NCI-H2196 (cell line): Measurements from ENCODE around the gene NCBP3.
"Not testable (repeated sequence)": the region's sequence is repeated elsewhere in the genome, so short reads cannot be mapped to it uniquely, and the experiment has no call there.

Source experiments
- DNase-seq: peaks from one replicate; lab custom pipeline; 2025; ENCODE audit not compliant: unreplicated experiment; lab: John Stamatoyannopoulos, UW

The NCBP3 gene

DNA sequence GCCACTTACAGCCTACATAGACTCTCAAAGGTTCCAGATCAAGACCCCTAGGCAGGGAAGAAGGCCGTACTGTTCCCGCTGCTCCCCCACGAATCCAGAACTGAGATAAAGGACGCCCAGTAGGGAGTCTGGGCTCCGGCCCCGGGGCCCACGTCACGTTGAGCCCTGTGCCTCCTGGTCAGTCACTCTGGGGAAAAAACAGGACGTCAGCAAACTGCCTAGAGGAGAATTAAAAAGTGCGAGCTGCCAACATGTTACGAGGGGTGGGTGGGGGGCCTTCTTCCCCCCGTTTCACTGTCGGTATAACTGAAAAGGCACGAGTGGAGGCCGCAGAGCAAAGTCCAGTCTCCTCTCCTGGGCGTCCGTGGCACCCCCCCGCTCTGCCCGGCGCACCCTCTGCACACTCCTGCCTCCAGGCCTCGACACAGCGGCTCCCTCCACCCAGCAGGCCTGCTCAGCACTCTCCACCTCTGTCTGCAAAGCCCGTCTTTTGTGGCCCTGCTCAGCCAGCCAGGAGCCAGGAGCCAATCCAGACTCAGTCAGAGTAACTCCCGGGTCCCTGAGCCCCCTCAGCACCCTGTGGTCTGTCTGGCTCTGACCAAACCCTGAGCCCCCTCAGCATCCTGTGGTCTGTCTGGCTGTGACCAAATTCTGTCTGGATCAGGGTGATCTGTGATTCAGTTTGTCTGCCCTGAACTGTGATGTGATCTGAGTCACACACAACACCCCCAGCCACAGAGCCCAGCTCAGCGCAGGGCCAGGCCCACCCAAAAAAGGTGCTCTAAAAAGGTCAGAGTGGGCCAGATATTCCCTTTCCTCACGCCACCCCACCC lies 51.3 kb downstream of the NCBP3 start:
- DNase-seq = no peak

DNA sequence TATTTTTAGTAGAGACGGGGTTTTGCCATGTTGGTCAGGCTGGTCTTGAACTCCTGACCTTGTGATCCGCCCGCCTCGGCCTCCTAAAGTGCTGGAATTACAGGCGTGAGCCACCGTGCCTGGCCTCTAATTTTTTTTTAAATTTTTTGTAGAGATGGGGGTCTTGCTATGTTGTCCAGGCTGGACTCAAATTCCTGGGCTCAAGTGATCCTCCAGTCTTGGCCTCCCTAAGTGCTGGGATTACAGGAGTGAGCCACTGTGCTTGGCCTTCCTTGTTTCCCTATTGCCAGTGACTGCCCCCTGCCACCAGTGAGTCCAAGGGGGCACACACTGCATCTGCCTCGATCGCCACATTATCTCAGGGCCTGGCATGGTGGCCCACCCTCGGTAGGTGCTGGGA lies 51.9 kb downstream of the NCBP3 start:
- DNase-seq = not testable (repeated sequence)

DNA sequence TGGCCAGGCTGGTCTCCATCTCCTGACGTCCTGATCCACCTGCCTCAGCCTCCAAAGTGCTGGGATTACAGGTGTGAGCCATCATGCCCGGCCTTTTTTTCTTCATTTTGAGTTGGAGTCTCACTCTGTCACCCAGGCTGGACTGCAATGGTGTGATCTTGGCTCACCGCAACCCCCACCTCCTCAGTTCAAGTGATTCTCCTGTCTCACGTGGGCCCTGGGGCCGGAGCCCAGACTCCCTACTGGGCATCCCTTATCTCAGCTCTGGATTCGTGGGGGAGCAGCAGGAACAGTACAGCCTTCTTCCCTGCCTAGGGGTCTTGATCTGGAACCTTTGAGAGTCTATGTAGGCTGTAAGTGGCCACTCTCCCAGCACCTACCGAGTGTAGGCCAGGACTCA lies 52.8 kb downstream of the NCBP3 start:
- not testable (repeated sequence) for DNase-seq

DNA sequence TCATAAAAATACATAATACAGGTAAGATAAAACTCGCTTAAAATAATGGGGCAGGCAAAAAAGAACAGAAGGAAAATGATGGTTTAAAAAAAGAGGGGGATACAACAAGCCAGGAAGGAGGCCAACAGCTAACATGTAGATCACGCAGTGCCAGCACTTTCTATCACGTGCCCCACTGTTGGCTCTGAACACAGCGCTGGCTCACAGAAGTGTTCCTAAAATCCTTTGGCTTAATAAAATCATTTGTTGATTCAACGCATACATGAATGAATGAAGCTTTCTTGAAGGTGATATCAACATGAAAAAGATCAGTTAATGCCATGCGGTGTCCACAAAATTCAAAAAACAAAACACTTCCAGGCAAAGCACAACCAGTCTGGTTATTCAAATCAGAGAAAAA lies 53.6 kb downstream of the NCBP3 start:
- DNase-seq = no peak

DNA sequence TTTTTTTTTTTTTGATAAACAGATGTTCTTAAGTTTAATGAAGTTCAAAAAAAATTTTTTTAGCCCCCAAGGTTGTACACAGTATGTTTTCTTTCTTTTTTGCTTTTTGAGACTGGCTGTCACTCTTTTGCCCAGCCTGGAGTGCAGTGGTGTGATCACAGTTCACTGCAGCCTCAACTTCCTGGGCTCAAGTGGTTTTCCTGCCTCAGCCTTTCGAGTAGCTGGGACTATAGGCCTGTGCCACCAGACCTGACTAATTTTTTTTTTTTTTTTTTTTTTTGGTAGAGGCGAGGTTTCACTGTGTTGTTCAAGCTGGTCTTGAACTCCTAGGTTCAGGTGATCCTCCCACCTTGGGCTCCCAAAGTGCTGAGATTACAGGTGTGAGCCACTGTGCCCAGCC lies 57.8 kb downstream of the NCBP3 start:
- no peak for DNase-seq

DNA sequence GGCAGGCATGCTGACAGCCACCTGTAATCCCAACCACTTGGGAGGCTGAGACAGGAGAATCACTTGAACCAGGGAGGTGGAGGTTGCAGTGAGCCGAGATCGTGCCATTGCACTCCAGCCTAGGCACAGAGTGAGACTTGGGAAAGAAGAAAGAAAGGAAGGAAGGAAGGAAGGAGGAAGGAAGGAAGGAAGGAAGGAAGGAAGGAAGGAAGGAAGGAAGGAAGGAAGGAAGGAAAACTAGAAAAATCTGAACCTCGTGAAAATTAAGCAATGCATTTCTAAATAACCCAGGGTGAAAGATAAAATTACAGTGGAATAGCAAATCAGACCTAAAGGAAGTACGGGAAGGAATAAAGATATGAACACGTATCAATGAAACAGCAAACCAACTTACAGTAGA lies 60.7 kb downstream of the NCBP3 start:
- not testable (repeated sequence) for DNase-seq

DNA sequence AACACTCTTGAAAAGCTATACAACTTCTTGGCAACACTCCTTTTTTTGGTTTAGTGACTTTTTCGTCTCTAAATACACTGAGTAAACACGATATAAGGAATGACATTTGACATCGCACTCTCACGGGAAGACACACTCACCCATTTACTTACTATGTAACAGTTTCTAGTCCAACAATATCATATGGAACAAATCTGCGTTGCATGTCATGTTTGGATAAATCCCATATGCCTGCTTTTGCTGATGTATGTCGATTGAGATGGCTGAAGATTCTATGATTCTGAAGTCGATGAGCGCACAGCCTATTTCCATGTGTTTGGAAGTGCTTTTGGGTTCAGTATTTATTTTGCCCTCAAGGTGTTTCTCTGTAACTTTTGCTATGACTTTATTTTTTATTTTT lies 63.3 kb downstream of the NCBP3 start:
- no peak for DNase-seq

DNA sequence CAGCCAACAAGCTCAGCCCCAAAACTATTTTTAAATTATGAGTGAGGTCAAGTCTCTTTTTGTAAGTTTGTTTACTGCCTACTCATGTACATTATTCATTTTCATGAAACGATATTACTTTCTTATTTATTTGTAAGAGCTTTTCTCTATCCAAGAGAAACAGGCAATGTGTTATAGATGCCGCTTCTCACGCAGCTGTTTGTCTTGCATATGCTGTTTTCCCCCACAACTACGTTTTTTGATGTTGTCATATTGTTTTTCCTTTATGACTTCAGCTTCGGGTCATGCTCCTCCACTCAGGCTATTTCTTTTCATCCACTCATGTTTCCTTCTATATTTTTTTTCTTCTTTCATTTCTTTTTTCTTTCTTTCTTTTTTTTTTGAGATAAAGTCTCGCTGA lies 65.1 kb downstream of the NCBP3 start:
- no peak for DNase-seq

DNA sequence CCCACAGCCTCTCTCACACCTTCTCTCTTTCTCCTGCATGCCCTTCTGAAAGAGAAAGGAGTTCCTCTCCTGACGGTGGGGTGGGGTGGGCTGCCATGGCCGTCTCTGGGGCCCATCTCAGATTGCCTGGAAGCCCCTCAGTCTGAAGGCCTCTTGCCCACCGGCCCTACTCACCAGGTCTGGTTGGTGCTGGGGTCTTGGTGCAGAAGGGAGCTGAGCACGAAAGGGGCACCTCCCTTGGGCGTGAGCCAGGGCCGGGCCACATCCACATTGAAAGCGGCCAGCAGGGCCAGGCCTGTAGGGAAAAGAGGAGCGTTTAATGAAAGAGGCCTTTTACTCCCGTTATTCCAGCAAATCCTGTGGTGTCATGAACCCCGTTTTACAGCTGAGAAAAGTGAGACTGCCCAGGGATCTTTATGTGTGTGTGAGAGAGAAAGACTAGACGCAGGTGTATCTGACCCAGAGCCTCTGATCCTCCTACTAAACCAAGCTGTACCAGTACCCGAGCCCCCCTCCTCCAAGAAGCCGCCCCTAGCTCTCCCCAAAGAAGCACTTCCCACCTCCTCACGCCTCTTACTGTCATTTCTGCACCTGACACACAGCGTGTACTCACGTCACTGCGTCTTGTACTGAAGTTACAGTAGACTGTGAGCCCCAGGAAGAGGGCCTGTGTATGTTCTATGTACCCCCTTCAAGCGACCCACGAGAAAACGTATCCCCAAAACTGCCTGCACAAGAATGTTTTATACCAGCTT lies 68.5 kb downstream of the NCBP3 start:
- no peak for DNase-seq

DNA sequence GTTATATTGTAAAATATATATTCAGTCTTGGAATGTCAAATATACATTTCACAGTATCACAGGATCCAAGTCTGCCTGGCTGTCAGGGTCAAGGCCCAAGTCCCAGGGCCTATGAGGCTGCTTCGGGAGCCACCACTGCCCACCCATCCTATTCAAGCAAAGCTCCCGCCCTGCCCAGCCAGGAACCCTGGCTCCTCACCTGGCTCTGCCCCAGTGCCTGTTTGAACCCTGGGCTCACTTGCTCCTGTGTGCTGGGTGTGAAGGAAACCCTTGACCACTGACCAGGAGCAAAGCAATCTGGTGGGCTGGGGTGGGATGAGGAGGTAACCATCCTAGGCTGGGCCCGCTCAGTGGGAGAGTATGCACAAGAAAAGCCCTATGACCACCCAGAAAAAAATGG lies 72.1 kb downstream of the NCBP3 start:
- no peak for DNase-seq

DNA sequence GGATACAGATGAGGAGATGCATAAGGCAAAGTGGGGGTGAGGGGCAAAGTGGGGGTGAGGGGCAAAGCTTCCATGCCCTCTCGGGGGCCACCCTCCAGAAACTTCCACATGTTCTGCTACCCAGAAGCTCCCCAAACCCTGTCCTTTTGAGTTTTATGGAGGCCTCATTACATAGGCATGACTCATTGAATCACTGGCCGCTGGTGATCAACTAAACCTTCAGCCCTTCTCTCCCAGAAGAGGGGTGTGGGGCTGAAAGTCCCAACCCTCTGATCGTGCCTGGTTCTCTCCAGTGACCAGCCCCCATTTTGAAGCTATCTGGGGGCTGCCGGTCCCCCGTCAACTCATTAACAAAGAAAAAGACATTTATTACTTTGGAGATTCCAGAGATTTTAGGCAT lies 72.5 kb downstream of the NCBP3 start:
- DNase-seq = no peak

DNA sequence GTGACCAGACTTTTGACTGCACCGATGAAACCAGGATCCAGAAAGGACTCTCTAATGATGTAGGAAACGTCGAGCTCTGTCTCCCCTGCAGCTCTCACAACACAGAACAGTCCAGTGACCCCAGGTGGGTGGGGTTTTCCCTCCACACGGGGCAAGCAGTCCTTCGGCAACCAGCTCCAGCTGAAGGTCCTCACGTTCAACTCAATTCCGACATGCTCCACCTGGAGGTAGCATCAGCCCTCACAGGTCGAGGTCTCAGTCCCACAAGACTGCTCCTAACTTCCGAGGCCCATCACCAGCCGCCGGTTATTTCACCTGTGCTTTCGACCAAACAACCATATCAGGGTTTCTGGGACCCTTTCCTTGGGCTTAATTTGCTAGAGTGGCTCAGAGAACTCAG lies 73.3 kb downstream of the NCBP3 start:
- DNase-seq = no peak

DNA sequence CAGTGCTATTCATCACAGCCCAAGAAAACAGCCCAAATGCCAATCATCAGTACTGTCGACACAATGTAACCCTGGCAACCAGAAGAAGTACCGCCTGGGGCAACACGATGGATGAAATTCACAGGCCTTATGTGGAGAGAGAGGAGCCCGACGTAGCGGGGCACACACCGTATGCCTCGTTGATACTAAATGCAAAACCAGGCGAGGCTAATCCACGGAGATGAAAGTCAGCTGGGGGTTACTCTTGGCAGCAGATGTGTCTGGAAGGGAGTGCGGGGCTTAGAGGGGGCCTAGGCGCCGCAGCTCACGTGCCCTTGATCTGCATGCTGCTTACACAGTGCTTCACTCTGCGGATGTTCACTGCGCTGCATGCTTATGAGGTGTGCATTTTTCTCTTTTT lies 74.9 kb downstream of the NCBP3 start:
- DNase-seq = no peak

DNA sequence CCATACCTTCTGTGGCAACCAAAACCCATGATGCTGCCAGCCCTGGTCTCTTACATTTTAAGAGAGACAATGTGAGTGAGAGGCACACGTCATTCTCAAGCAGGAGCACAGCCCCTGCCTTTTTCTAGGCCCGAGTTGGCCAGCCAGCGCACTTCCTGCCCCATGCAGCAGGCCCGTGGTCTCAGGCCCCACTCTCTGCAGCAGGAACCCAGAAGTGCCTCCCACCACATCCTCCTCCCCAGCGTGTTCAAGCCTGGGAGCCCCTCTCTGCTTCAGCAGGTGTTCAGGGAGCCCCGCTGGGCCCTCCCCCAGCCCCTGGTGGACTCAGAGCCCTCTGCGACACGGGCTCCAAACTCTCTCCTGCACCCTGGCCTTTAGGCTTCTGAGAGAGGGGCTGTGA lies 75.6 kb downstream of the NCBP3 start:
- no peak for DNase-seq

DNA sequence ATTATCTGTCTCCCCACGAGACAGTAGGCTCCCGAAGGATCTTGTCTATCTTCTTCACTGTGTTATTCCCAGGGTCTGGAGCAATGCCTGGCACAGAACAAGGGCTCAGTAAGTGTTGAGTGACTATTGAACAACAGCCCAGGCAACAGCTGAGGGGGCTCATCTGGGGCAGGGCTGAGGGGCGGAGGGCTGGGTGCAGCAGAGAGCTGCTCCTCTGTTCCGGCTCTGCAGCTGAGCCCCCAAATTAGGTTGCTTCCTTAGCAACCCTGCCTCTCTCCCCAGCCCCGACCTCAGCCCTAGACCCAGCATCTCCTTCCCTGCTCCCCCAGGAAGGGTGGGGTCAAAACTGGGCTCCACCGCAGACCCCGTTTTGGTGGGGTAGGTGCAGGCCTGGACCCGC lies 77.3 kb downstream of the NCBP3 start:
- DNase-seq = no peak

DNA sequence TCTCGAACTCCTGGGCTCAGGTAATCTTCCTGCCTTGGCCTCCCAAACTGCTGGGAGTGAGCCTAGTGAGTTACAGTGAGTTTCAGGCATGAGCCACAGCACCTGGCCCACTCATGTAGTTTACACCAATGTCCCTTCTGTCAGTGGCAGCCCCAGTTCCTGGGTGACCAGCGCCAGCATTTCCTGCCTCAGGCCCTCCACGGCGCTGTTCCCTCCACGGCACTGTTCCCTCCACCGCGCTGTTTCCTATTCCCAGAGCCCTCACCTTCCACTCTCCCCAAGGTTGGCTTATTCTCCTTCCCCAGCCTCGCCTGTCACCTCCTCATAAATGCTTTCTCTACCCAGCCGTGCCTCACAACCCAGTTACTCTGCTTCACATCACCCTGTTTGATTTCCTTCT lies 77.7 kb downstream of the NCBP3 start:
- no peak for DNase-seq

DNA sequence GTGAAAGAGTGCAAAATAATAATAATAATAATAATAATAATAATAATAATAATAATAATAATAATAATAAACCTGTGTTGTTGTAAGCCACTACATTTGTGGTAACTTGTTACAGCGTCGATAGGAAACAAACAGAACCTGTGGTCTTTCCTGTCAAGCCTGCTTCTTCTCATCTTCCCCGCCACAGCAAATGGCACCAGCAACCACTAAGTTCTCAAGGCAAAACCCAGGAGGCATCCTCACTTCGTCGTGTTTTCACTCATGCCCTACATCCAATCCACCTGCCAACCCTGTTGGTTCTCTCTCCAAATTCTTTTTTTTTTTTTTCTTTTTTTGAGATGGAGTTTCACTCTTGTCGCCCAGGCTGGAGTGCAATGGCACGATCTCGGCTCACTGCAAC lies 79.3 kb downstream of the NCBP3 start:
- no peak for DNase-seq

DNA sequence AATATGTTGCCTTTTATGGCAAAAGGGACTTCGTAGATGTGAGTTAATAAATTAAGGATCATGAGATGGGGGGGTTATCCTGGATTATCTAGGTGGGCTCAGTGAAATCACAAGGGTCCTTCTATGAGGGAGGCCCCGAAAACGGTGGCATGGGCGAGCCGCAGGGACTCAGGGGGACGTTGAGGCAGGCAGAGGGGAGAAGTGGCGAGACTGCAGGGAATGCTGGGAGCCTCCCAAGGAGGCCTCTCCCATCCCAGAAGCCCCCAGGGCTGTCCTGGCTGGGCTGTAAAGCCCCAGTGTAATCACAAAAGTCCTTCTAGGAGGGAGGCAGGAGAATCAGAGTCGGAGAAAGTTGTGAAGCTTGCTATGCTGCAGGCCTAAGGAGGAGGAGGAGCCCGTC lies 80.1 kb downstream of the NCBP3 start:
- DNase-seq = no peak

DNA sequence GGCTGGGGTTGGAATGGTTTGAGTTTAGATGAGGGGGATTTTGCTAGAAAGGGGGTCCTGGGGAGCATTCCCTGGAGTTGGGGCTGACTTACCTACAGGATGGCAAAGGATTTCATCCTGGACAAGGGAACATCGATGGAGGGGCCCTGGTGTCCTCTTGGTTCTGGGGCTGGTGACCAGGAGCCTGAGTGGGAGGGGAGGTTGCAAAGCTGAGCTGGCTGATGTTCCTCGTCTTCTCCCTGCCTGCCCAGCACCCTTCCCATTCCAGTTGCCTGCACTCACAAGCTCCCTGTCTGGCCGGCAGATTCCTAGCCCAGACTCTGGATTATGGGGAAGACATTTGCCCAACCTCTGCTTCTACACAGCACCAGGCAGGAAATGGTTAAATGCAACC lies 82.3 kb downstream of the NCBP3 start:
- no peak for DNase-seq

DNA sequence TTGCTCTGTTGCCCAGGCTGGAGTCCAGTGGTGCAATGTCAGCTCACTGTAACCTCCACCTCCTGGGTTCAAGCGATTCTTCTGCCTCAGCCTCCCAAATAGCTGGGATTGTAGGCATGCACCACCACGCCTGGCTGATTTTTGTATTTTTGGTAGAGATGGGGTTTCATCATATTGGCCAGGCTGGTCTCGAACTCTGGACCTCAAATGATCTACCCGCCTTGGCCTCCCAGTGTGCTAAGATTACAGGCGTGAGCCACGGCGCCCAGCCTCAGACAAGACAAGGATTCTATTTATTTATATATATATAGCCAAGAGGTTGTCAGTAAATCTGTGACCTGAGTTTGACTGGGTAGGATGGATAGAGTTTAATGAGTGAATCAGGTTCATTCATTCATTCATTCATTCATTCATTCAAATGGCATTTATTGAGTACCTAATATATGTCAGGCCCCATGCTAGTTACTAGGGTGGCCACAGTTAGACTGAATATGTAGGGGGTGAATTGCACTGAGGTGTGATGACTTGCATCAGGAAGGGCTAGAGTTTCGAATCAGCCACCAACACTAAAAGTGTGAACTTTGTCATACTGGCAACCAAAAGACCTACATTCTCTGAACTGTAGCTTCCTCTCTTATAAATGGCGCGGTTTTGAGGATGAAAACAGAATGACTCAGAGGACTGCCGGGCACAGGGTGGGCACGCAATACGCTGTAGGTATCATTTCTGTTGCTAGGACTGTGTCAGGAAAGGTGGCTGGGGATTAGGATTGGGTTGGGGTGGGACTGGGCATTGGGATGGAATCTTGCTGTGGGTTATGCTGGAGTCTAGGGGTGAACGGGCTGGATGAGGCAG lies 82.9 kb downstream of the NCBP3 start:
- DNase-seq = no peak

DNA sequence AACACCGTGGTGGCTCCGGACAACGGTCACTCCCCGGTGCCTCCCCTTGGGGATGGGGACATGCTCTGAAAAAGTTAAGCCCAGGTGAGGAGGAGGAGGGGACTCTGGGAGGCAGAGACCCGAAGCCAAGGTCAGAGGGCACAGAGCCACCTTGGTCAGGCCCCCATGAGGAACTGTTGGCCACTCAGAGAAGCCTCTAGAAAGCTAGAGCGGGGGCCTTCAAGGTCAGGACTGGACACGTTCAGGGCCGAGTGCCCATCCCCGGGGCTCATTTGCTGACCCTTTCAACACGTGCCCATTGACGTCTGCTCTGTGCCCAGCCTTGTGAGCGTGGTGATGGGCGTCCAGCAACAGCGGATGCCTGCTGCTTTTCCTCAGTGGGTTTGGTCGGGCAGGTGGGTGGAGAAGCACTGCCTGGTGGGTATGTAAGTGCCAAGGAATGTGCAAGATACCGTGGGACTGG lies 84.1 kb downstream of the NCBP3 start:
- DNase-seq = no peak
